IMR-90 (cell line): Measurements from ENCODE around the gene CENPU. TPM values are rescaled to one million over a fixed set of nuclear protein-coding genes. Genes with fewer than 3 reads are reported as not detected.

Experiments
- ATAC-seq: fragments of 200-7000 bp; cut with Tn5 transposase; 2 replicates; pipeline ENCODE4 v1.9.1; 2020; ENCODE audit warnings: low read depth, mild to moderate bottlenecking, moderate library complexity
- BruUV-seq: library from RNA; stranded (reverse); fragments of 400-500 nt; replicated peaks from 2 replicates; lab custom pipeline; 2021; lab: Mats Ljungman, UMichigan
- CTCF ChIA-PET: fragments of 300-600 bp; formaldehyde crosslinking; extraction: SDS; loops from one replicate; lab custom pipeline; 2021; ENCODE audit warnings: antibody characterized with exemption; lab: Yijun Ruan, JAX
- POLR2A ChIA-PET: fragments of 300-600 bp; sonication (Branson Sonifier 250); formaldehyde crosslinking; loops from one replicate; lab custom pipeline; 2022; ENCODE audit warnings: antibody characterized with exemption; ENCODE audit not compliant: unreplicated experiment; lab: Charles Lee
- DNase-seq: peaks from one replicate; pipeline ENCODE4 v3.0.0; 2013
- H2AFZ ChIP-seq: replicated peaks from 2 replicates; pipeline ENCODE3; 2013; ENCODE audit warnings: low read length, mild to moderate bottlenecking; ENCODE audit not compliant: poor library complexity
- H2AK5ac ChIP-seq: 2 replicates; pipeline ENCODE4 v1.6.1; 2013; ENCODE audit warnings: low read depth, low read length, inconsistent platforms
- H2AK9ac ChIP-seq: replicated peaks from 2 replicates; pipeline ENCODE3; 2013; ENCODE audit warnings: mild to moderate bottlenecking, low read depth, low read length, moderate library complexity; ENCODE audit not compliant: poor library complexity
- H2BK120ac ChIP-seq: 2 replicates; pipeline ENCODE4 v1.6.1; 2013; ENCODE audit warnings: low read depth, low read length, inconsistent platforms
- H2BK15ac ChIP-seq: 3 replicates; pipeline ENCODE4 v1.6.1; 2013; ENCODE audit warnings: low read depth, low read length, inconsistent platforms
- H2BK20ac ChIP-seq: 2 replicates; pipeline ENCODE4 v1.6.1; 2013; ENCODE audit warnings: low read depth, mild to moderate bottlenecking, inconsistent platforms, low read length, moderate library complexity
- H2BK5ac ChIP-seq: 2 replicates; pipeline ENCODE4 v1.6.1; 2013; ENCODE audit warnings: mild to moderate bottlenecking, low read depth, low read length, inconsistent platforms; ENCODE audit not compliant: poor library complexity, severe bottlenecking
- H3K14ac ChIP-seq: replicated peaks from 2 replicates; pipeline ENCODE4 v1.6.1; 2013; ENCODE audit warnings: low read depth, low read length, inconsistent platforms
- H3K18ac ChIP-seq: 2 replicates; pipeline ENCODE4 v1.6.1; 2013; ENCODE audit warnings: low read depth, low read length, control low read depth
- H3K23ac ChIP-seq: 2 replicates; pipeline ENCODE4 v1.6.1; 2013; ENCODE audit warnings: low read depth, low read length, inconsistent platforms
- H3K27ac ChIP-seq: 2 replicates; pipeline ENCODE4 v1.5.1; 2013; ENCODE audit warnings: mild to moderate bottlenecking, control low read depth, low read length; ENCODE audit not compliant: insufficient read depth
- H3K27me3 ChIP-seq: 2 replicates; pipeline ENCODE4 v1.6.1; 2013; ENCODE audit warnings: low read length; ENCODE audit not compliant: control insufficient read depth, insufficient read depth
- H3K36me3 ChIP-seq: 2 replicates; pipeline ENCODE4 v1.6.1; 2013; ENCODE audit warnings: low read length, mixed read lengths; ENCODE audit not compliant: control insufficient read depth, insufficient read depth
- H3K4ac ChIP-seq: 2 replicates; pipeline ENCODE4 v1.6.1; 2013; ENCODE audit warnings: low read depth, low read length, inconsistent platforms
- H3K4me1 ChIP-seq: 2 replicates; pipeline ENCODE4 v1.6.1; 2013; ENCODE audit warnings: low read length, mixed read lengths; ENCODE audit not compliant: control insufficient read depth, insufficient read depth
- H3K4me2 ChIP-seq: 2 replicates; pipeline ENCODE4 v1.6.1; 2013; ENCODE audit warnings: low read depth, mild to moderate bottlenecking, control low read depth, low read length, moderate library complexity
- H3K4me3 ChIP-seq: 2 replicates; pipeline ENCODE4 v1.5.1; 2013; ENCODE audit warnings: low read depth, mild to moderate bottlenecking, control low read depth, low read length, moderate library complexity; ENCODE audit not compliant: insufficient read depth
- H3K56ac ChIP-seq: 2 replicates; pipeline ENCODE4 v1.6.1; 2013; ENCODE audit warnings: low read length, inconsistent platforms; ENCODE audit not compliant: insufficient read depth; ENCODE audit errors: extremely low read depth
- H3K79me1 ChIP-seq, 2 experiments: 2 replicates each; pipeline ENCODE4 v1.6.1; 2013; ENCODE audit warnings: low read length in 2 of 2, inconsistent platforms in 1 of 2, low read depth in 1 of 2
- H3K9ac ChIP-seq: 2 replicates; pipeline ENCODE4 v1.6.1; 2013; ENCODE audit warnings: low read depth, low read length, control low read depth
- H3K9me1 ChIP-seq: 2 replicates; pipeline ENCODE4 v1.6.1; 2013; ENCODE audit warnings: low read length, inconsistent platforms; ENCODE audit not compliant: insufficient read depth
- H3K9me3 ChIP-seq: 2 replicates; pipeline ENCODE4 v1.6.1; 2013; ENCODE audit warnings: low read length; ENCODE audit not compliant: control insufficient read depth, insufficient read depth
- H4K20me1 ChIP-seq: 2 replicates; pipeline ENCODE4 v1.6.1; 2013; ENCODE audit warnings: low read length, inconsistent platforms; ENCODE audit not compliant: insufficient read depth
- H4K5ac ChIP-seq: 2 replicates; pipeline ENCODE4 v1.6.1; 2013; ENCODE audit warnings: mild to moderate bottlenecking, low read depth, low read length, control low read depth
- H4K8ac ChIP-seq, 2 experiments: 2 replicates each; pipeline ENCODE4 v1.6.1; 2013; ENCODE audit warnings: low read depth in 2 of 2, low read length in 2 of 2, control low read depth in 1 of 2, inconsistent platforms in 1 of 2
- H4K91ac ChIP-seq: 2 replicates; pipeline ENCODE4 v1.6.1; 2013; ENCODE audit warnings: low read depth, low read length, inconsistent platforms; ENCODE audit not compliant: insufficient read depth
- FOS ChIP-seq: fragments of 150-350 bp; IDR thresholded peaks from 2 replicates; pipeline ENCODE4 v1.6.1; 2016; ENCODE audit warnings: low read depth, low read length
- RFX5 ChIP-seq: IDR thresholded peaks from 2 replicates; pipeline ENCODE4 v1.8.0; 2012; ENCODE audit warnings: low read depth, mild to moderate bottlenecking, low read length, moderate library complexity
- WGBS, 2 experiments: methylation state at CpG; one replicate each; pipeline versions ENCODE4 v1.1.5 to v1.1.7; 2013; ENCODE audit warnings: missing lambda C conversion rate in 2 of 2; ENCODE audit not compliant: insufficient read length in 1 of 2; ENCODE audit errors: extremely low coverage in 2 of 2; 5-methylcytosine and 5-hydroxymethylcytosine counted together
- dilution Hi-C: fragments of 300-500 bp; cut with HindIII; formaldehyde crosslinking; loops from one replicate; pipeline ENCODE4 v1.14.3; 2018; ENCODE audit warnings: low sequenced_read_pairs; ENCODE audit not compliant: unreplicated experiment
- in situ Hi-C: fragments of 300-500 bp; cut with MboI; formaldehyde crosslinking; loops from 3 replicates; pipeline ENCODE4 v1.14.3; 2019; ENCODE audit warnings: low sequenced_read_pairs, inconsistent platforms, mixed read lengths
- intact Hi-C: fragments of 100-400 bp; cut with micrococcal nuclease; formaldehyde crosslinking; loops from 2 replicates; pipeline ENCODE4 v1.10.0; 2022
- polyA plus RNA-seq, 3 experiments: library from polyadenylated mRNA; depleted of rRNA; stranded (reverse); fragments of >200 nt; gene quantifications; 2 replicates each; pipeline ENCODE4 v1.2.3, GENCODE V29; 2012; ENCODE audit warnings: low replicate concordance in 1 of 3
- total RNA-seq: library from RNA; depleted of rRNA; stranded (reverse); fragments of >200 nt; gene quantifications from 2 replicates; pipeline ENCODE4 v1.2.3, GENCODE V29; 2012

CENPU gene
- total and polyA plus RNA-seq, 2 of the 4 experiments (the other 2 are of a cell fraction) = 13.6 to 14.6 TPM

DNA sequence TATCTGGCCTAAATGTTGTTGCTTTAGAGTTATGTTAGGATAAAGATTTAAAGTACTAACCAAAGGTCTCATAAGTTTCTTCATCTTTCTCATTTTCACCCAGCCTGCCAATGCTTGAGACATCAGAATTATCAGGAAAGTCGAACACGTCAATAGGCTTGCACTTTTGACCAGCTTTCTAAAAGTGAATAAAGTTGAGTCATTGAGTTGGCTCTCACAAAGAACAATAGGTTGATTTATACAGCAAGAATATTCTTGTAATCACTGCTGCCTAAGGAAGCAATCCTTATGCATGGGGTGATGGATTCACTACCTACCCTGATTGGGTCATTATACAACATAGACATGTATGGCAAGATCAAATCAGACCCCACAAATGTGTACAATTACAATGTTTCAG, 5.0 kb downstream of the CENPU start:
- Histone ChIP-seq H4K8ac (no peak overlapping the region), H3K14ac (no peak overlapping the region), H3K36me3 (0 out of 2 replicates have a peak, but pooled peaks cover 2% of the 10 kb centered on the region), H3K27ac (no peak overlapping the region), H2AK9ac (no peak overlapping the region), H3K9me1 (no peaks in the 10 kb centered on the region), H3K56ac (no peak overlapping the region), H2BK5ac (no peak overlapping the region), H3K23ac (no peak overlapping the region), H2BK120ac (no peak overlapping the region), H2BK15ac (no peak overlapping the region), H3K4me3 (no peak overlapping the region), H4K20me1 (no peaks in the 10 kb centered on the region; the same call in 1 of the 2 replicates), H3K9me3 (no peaks in the 10 kb centered on the region), H3K4me1 (peaks cover 4% of the 10 kb centered on the region), H3K4me2 (no peak overlapping the region), H3K27me3 (no peaks in the 10 kb centered on the region), H2AFZ (no peak overlapping the region), H4K5ac (no peak overlapping the region), H3K4ac (no peak overlapping the region), H3K18ac (no peak overlapping the region), H2AK5ac (no peak overlapping the region), H4K91ac (no peak overlapping the region), H3K9ac (no peak overlapping the region), H3K79me1 (peaks cover 11 to 27% of the 10 kb centered on the region in 2 experiments), H2BK20ac (no peak overlapping the region)
- dilution Hi-C loops (no loop called here), intact Hi-C loops (no loop called here), in situ Hi-C loops (no loop called here)
- WGBS, 2 experiments = no CpG with 5 or more reads among the region's 2 CpGs
- DNase-seq = peak; percentile 37
- ChIA-PET POLR2A (no interaction called here), CTCF (interaction anchor here (1.5 kb wide), 1 partner anchor 311 kb away, joined by 3 read pairs; no protein-coding TSS in a partner anchor)
- ATAC-seq = no peak
- no TSS peak for BruUV-seq
- no peak for TF ChIP-seq RFX5
- no peak for TF ChIP-seq FOS
